HG03432 (cell line): Measurements from ENCODE around the gene TP63.

Experiments
- ATAC-seq: cut with Tn5 transposase; IDR thresholded peaks from one replicate; pipeline ENCODE4 v1.9.1; 2021; ENCODE audit warnings: mild to moderate bottlenecking, moderate library complexity; ENCODE audit not compliant: unreplicated experiment

The TP63 gene

GRCh38 chr3:189806171-189806951, 175.2 kb downstream of the TP63 start:
- ATAC-seq: no peak

DNA sequence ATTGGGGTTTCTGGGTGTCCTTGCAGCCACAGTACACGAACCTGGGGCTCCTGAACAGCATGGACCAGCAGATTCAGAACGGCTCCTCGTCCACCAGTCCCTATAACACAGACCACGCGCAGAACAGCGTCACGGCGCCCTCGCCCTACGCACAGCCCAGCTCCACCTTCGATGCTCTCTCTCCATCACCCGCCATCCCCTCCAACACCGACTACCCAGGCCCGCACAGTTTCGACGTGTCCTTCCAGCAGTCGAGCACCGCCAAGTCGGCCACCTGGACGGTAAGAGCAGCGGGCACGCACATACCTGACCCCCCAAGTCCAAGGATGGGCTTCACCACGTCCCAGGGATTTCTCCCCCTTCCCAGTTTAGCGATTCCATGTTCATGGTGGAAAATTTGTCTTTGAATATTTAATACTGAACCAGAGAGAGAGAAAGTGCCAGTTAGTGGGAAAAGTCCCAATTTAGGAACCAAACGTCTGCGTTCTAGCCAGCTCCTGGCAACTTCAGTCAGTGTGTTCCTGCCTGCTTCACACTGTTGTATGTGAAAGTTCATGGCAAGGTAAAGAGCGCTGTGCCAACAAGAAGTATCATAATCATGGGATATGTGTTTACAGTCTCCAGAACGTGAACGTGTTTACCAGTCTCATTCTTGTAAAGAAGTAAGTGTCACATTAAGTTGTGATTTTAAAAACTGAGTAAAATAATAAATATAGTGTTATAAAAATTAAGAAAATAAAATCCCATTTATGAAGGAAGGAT, 177.2 kb downstream of the TP63 start:
- no peak for ATAC-seq

GRCh38 chr3:189809583-189809982, 178.4 kb downstream of the TP63 start:
- no peak for ATAC-seq

DNA sequence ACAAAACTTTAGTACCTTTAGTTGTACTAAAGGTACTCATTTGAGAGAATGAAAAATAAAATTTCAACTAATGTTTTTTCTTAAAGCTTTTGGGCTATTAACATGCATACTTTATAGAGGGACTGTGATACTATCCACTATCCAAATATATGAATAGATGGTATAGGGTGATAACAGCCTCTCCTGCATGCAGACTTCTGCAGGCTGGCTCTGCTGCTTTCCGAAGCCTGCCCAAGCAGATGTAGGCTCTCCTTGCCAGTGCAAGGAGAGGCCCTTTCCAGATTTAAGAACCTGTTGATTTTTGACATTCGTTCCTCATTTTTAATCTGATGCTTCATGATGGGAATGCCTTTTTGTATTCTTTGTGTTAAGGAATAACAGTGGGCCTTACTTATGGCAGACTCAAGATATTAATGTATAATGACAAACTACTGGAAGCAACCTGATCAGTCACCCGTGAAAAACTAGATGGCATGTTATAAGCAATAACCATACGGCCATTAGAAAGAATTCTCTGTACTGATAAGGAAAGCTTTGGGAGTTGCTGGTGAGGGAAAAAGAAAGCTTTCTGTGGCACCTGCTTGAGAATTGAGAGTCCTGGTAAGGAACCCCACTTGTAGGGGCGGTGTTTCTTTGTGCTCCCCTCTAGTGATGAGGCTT, 181.7 kb downstream of the TP63 start:
- no peak for ATAC-seq

DNA sequence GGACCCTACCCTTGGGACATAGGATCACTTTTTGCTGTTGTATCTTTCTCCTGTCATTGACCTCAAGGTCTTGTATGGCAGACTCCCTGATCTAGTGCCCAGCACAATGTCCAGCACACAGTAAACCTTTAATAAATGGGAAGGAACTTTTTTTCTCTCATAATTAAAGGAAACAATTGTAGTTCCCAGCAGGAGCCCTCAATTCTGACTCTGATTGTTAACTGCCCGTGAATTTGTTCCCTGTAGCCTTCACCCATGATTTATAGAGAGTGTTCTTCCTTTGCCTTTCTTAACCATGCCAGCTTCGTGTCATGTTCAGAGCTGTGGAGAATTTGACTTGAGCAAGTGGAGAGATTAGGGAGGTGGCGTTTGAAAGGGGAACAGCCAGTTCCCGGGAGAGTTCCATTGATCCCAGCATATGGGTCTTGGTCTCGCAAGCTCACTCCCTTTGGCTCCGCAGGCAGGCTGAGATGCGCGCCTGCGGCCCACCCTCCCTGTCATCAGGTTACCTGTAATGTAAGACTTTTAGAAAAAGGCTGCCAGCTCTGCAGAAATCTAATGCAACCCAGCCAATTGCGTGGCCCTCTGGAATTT, 182.6 kb downstream of the TP63 start:
- no peak for ATAC-seq

DNA sequence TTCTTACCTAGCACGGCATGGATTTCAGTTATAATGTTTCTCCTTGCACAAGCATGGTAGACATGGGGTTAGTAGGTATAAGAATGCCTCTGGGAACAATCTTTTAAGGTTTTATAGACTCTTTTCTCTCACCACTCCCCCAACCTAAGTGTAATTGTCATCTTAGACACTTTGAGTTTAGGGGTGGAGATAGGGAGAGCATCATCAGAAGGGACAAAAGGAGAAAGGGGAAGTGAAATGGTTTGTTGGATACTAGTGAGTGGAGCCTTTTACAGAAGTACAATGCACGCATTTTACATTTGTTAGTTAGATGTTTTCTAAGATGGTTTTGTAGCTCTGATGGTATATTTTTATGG, 189.2 kb downstream of the TP63 start:
- peak; percentile 85 for ATAC-seq

DNA sequence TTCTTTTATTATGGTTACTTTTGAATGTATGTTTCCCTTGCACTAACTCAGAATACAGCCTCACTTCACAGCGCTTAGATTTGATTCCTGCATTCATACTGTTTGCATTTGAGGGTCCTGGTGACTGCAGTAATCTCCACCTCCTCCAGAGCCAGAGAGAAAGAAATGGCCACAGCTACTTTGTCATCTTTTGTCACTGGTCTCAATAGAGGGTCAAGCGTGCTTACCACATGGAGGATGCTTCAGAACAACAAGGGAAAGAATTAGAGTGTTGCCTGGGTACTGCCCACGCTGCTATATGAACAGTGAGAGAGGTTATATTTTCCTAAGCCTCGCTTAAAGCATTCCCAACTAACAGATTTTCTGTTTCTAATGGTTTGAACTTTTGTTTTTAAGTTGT, 190.1 kb downstream of the TP63 start:
- no peak for ATAC-seq

DNA sequence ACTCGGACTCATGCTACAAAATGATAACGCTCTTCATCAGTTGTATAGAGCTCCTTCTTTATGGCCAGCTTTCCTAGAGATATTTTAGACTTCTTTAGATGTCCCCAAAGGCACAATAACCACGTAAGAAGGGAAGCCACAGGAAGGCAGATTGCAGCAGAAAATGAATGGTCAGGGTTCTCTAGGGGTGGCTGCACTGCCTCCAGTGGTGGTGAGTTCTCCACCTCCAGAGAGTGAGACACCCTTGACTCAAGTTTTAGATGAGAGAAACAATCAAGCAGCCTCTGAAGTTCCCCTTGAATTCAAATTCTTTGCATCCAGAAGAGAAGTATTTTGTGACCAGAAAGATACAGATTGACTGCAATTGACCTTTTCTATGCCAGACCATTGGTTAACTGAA, 191.5 kb downstream of the TP63 start:
- ATAC-seq: no peak

GRCh38 chr3:189824629-189825312, 193.6 kb downstream of the TP63 start:
- no peak for ATAC-seq

- no peak for ATAC-seq
These were observed 195.4 kb downstream of the TP63 start for GRCh38 chr3:189826566-189826965.

DNA sequence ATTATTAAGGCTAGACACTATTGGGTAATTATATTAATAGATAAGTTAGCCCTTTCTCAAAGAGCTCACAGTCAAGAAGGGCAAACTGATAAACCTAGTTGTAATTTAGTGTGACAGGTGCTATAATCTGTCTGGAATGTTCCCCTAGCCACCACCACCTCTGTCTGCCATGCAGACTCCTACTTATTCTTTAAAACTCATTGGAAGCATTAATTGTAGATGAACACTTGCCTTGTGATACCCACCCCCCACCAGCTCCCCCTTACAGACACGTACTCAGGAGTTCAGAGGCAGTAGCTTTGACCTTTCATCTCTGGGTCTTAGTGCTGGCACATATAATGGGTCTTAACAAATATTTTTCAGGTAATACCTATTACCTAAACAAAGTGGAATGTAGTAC, 195.9 kb downstream of the TP63 start:
- no peak for ATAC-seq

DNA sequence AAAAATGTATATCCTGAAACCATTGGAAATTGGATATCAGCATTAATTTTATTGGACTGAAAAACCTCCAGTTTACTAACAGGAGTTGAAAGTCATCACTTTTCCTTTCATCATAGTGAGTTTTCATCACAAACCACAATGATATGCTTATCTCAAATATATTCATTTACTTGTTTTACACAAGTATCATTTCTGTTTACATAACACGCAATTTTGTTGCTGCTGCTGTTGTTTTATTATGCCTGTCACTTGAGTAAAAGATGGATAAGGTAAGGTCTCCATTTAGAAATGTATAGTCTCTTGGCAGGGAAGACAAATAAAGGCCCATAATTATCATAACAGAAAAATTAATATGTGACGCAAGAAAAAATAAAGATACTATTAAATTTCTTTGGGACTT, 199.2 kb downstream of the TP63 start:
- ATAC-seq: no peak

DNA sequence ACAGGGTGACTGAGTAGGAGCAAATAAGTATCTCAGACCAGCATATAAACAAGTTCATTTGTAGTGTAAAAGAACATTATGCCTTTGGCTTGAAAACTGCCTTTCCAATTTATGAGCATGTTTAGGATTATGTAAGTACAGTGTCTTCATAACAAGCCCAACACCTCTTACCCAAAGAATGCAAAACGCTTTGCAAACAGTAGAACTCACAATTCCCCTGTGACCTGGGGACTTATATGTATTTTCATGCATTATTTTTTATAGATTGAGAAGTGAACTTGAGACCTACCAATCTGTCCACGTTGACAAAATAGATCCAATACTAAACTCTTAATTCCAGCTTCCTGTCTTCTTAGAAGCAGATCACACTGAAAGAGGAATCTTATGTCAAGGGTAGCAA, 202.1 kb downstream of the TP63 start:
- no peak for ATAC-seq

DNA sequence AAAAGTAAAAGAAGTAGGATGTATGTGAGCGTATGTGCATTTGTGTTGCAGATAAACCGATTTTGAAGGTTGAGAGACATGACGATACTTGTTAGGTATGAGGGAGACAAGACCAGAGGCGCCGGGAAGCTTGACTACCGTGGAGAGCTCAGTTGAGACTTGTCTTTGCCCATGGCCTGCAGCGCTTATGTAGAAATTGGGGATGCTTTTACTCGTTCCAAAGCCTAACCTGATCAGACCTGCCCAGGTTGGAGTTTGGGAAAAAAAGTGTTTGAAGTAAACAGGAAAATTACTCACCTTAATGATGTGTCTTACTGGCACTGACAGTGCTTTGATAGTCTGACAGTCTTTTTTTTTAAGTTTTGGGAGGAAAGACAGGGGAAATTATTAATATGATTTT, 202.8 kb downstream of the TP63 start:
- no peak for ATAC-seq

DNA sequence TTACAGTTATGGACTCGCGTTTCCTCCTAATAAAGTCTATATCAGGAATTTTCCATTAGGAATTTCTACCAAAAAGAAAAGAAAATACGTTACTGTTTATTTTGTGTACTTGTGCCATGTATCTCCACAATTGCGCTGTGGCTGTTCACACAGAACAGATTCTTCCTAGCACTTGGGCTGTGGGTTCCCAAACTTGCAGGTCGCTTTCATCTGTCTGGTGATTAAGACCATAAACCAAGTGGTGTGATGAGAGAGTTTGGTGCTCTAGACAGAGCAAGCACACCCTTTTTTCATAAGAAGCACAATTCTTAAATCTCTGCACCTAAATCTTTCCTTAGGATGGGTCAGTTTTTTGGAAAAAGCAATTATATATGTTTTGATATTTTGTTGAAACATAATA, 203.3 kb downstream of the TP63 start:
- ATAC-seq: no peak

GRCh38 chr3:189836795-189837194, 205.6 kb downstream of the TP63 start:
- no peak for ATAC-seq

DNA sequence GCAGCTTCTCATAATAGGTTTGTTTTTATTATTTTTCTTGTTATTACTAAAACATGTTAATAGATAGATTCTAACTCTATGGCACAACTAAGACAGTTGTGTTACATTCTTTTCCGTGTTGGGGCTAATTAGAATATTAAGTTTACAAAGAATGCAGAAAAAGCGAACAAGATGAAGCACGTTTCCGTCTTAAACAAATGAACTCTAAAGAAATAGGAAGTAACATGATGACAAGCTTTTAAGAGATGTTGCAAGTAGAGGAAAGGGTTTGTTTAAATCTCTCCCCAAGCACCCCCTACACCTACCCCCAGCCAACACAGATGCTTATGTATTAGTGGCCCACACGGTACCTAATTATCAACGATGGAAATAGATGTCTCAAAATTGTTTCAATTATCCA, 207.1 kb downstream of the TP63 start:
- ATAC-seq: no peak

GRCh38 chr3:189839576-189839975, 208.4 kb downstream of the TP63 start:
- ATAC-seq: no peak

GRCh38 chr3:189841473-189842205, 210.4 kb downstream of the TP63 start:
- peak; percentile 68 for ATAC-seq
